HG02588 (cell line): Measurements from ENCODE around the gene SEMA6C.
"Not testable (repeated sequence)": the region's sequence is repeated elsewhere in the genome, so short reads cannot be mapped to it uniquely, and the experiment has no call there.

Experiments
- ATAC-seq: cut with Tn5 transposase; IDR thresholded peaks from one replicate; pipeline ENCODE4 v1.9.1; 2021; ENCODE audit warnings: mild to moderate bottlenecking, moderate library complexity; ENCODE audit not compliant: unreplicated experiment

Gene SEMA6C, protein sequence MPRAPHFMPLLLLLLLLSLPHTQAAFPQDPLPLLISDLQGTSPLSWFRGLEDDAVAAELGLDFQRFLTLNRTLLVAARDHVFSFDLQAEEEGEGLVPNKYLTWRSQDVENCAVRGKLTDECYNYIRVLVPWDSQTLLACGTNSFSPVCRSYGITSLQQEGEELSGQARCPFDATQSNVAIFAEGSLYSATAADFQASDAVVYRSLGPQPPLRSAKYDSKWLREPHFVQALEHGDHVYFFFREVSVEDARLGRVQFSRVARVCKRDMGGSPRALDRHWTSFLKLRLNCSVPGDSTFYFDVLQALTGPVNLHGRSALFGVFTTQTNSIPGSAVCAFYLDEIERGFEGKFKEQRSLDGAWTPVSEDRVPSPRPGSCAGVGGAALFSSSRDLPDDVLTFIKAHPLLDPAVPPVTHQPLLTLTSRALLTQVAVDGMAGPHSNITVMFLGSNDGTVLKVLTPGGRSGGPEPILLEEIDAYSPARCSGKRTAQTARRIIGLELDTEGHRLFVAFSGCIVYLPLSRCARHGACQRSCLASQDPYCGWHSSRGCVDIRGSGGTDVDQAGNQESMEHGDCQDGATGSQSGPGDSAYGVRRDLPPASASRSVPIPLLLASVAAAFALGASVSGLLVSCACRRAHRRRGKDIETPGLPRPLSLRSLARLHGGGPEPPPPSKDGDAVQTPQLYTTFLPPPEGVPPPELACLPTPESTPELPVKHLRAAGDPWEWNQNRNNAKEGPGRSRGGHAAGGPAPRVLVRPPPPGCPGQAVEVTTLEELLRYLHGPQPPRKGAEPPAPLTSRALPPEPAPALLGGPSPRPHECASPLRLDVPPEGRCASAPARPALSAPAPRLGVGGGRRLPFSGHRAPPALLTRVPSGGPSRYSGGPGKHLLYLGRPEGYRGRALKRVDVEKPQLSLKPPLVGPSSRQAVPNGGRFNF

DNA sequence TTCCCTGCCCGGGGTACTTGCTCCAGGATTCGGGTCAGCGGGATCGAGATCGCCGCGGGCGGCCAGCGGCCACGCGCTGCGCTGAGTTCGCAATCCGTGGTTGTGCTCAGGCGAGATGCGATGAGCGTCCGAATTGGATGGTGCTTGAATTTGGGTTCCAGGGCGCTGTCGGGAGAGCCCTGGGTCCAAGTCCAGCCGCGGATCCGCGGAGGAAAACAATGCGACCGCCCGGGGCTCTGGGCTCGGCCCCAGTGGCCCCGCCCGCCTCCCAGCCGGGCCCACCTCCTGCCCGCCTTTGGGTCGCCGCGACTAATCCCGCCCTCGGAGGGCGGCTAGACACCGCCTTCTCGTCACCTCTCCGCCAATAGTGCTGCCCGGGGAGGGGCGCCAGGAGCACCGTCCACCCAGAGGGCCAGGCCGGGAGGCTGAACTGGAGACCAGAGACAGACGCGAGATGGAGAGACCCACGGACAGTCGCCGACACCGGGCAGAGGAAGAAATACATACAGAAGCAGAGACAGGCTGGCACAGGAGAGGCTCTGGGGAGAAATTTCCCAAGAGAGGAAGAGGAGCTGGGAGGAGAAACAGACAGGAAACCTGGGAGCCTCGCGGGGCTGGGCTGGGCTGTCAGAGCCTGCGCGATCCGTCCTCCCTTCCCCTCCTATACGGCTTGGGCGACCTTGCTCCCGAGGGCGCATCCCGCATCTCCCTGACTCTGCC lies at the start of gene SEMA6C:
TSS of gene SEMA6C (minus strand) at position 220 of the 720 bp plus-strand sequence. CDS start 4,010 bp downstream, outside the sequence.
- ATAC-seq = peak; percentile 99

DNA sequence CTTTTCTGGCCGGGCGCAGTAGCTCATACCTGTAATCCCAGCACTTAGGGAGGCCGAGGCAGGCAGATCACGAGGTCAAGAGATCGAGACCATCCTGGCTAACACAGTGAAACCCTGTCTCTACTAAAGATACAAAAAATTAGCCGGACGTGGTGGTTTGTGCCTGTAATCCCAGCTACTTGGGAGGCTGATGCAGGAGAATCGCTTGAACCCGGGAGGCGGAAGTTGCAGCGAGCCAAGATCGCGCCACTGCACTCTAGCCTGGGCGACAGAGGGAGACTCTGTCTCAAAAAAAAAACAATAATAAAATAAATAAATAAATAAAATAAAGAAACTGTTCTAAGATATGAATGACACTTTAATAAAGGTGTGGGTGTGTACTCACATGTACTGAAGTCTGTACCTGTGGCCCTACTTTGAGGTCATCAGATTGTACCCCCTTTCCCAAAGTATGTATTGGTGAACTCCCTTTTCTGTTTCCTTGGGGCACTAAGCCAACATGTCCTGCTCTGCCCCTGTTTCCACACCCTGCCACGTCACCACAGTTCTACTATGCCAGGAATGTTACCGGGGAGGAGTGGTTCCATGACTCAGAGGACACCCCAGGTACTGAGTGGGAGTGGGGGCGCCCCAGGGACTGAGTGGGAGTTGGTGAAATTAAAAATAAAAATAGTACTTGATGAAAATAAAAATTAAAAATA lies 48.6 kb upstream of the SEMA6C start:
- not testable (repeated sequence) for ATAC-seq

DNA sequence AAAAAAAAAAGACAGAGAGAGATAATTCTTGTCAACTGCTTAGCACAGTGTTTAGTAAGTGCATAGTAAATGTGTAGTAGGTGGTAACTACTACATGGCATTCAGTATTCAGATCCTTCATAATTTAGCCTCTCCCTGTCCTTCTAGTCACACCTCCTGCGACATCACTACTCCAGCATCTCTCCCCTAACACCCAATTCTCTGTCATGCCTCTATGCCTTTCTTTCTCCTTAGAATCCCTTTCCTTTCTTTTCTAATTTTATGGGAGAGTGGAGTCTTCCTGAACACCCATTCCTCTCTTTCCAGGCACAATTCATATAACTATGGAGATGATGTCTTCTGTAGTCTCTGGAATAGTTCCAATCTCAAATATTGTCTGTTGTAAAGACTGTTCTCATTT lies 47.4 kb upstream of the SEMA6C start:
- no peak for ATAC-seq

DNA sequence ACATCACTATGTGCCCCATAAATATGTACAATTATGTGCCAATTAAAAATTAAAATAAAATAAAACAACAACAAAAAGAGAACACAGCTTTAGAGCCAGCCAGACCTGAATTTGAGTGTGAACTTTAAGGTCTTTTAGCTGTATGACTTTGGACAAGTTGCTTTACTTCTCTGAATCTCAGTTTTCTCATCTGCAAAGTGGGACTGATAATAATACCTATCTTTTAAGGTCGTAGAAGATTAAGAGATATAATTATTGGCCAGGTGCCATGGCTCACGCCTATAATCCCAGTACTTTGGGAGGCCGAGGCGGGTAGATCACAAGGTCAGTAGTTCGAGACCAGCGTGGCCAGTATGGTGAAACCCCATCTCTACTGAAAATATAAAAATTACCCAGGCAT lies 46.9 kb upstream of the SEMA6C start:
- ATAC-seq = no peak

DNA sequence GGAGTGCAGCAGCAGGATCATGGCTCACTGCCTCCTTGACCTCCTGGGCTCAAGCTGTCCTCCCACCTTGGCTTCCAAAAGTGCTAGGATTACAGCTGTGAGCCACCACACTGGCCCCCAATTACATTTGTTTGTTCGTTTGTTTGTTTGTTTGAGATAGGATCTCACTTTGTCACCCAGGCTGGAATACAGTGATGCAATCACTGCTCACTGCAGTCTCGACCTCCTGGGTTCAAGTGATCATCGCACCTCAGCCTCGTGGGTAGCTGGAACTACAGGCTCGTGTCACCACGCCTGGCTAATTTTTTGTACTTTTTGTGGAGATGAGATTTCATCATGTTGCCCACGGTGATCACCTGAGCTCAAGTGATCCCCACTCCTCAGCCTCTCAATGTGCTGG lies 45.6 kb upstream of the SEMA6C start:
- ATAC-seq = no peak

DNA sequence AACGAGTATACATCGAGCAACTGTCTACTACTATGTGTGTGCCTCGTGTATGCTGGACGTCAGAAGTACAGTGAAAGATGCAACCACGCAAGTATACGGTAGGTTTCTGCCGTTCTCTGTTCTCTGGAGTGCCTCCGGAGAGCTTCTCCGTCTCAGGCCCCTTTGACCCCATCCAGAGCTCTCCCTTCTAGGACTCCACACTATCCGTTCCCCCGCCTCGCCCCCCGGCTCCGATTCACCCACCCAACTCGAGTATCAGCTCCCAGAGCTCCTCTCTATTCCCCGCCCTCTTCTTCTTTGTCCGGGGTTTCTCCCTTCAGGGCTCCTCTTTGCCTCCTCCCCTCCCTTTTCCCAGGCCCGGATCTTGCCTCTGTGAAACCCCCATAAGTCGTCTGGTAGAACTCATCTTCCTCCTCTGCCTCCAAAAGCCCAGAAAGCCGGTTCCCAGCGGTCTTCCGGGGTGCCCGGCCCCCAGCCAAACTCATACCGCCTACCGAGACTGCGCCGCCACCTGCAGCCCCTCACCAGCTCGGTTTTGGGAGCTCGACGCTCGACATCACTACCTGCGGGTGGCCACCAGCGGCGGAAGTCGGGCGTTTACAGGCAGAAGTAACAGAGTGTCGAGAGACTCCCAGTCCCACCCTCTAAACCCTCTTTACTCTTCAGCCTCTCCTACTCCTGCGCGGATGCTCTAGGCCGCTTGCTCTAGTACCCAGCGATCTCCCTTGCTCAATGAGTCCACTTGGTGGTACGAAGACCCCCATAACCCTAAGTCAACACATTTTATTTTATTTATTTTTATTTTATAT lies 43.4 kb upstream of the SEMA6C start, which contains the start of gene VPS72:
TSS of gene VPS72 (minus strand) at position 561 of the 809 bp plus-strand sequence. CDS start at position 485, 76 bp downstream.
- ATAC-seq = peak; percentile 87

DNA sequence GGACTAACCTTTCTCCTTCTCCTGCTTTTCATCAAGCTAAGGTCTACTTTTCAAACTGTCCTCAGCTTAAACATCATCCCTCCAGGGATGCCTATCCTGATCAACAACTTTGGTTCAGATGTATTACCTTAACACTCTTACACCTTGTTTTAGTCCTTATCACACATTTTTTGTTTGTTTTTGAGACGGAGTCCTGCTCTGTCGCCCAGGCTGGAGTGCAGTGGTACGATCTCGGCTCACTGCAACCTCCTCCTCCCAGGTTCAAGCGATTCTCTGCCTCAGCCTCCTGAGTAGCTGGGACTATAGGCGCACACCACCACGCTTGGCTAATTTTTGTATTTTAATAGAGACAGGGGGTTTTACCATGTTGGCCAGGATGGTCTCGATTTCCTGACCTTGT lies 42.2 kb upstream of the SEMA6C start:
- ATAC-seq = not testable (repeated sequence)

DNA sequence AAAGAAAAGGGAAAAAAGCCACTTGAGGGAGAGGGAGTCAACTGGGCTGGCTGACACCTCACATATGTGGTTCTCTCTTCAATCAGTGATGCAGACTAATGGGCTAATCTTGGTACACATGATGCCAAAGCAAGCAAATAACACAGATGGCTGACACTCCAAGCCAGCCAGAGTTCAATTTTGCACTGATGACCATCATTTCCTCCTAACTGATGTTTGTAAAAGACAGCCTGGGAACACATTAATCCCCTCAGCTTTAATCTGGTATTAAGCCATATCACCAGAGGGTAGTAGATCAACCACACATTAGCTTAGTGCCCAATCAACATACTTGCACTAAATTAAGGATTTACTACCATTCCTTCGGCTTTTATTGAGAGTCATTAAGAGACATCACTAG lies 40.8 kb upstream of the SEMA6C start:
- no peak for ATAC-seq

DNA sequence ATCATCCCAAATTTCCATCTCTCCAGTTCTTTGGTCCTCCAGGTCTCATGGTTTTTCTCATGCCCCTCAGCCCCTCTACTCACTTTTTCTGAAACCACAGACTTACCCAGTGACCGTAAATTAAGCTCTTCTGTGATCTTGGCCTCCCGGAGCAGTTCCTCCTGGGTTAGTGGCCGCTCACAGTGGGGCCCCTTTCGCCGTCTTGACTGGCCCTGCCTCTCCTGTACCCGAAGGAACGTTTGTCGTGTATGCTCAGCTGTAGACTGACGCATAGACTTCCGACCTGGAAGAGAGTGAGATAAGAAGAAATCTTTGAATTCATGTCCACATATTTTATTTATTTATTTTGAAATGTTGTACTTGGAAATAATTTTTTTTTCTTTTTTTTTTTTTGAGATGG lies 37.8 kb upstream of the SEMA6C start:
- ATAC-seq = no peak

DNA sequence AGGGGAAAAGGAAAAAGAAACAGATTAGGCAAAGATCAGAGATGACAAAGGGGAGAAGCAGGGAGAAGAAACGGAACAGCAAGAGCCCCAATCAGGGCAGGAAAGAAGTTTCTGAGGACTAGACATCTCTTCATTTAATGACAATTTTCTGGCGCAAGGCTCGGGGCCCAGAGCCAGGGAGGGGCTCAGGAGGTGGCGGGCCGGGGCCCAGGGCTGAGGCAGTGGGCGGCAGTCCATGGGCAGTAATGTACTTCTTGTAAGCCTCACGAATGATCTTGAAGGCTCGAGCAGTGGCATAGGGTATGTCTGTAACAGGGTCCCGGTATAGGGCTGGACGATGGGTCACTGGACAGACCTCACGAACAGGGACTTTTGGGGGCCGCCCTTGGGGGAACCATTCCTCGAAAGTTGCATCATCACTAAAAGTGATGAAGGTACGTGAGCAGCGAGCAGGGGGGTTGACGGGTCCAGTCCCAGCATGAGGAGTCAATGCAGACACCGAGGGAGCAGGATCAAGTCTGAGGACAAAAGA lies 30.1 kb upstream of the SEMA6C start:
- ATAC-seq = no peak

DNA sequence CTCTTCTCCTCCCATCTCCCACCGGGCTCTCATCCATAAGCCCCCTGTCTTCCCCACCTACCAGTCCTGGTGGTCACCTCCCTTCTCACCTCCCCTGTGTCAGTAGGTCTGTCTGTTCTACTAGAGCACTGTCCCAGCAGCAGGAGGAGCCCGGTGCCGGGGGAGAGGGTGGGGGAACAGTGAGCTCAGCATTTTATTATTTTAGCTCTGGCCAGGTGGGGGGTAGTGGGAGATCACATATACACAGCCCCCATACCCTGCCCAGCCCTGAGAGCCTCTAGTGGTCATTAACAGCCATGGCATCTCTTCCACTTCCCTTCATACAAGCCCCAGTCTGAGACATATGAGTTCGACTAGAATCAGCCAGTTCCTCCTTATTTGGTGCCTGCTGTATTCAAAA lies 29.4 kb upstream of the SEMA6C start, which contains the start of gene TMOD4:
TSS of gene TMOD4 (minus strand) at position 119 of the 400 bp plus-strand sequence. CDS start 1,106 bp downstream, outside the sequence.
- ATAC-seq = no peak

DNA sequence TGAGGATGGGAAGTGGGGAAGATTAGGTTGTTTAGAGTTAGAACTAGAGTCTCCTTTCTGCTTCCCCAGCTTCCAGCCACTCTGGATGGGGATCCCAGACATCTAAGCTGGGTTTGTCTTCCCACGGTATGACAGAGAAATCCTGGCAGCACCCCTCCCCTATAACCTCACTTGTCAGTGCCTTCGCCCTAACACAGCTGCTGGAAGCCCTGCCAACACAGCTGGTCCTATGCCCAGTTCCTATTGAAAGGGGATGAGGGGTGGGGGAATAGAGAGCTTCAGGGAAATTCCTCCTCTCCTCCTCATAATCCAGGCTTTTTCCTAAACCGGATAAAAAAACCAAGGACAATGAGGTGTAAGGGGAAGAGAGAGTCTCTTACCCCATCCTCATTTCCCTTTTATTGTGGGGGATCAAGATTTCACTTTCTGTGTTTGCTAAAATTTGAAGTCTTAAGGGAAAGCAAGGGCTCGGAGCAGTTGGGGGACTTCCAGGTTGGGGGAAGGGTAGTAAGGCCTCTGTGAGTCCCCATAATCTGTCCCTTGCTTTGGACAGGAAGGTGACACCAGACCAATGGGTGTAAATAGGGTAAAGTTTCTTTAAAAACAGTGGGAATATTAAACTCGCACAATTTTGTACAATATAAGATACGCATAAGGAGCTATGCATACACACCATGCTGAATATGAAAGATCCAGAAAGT lies 28.8 kb upstream of the SEMA6C start:
- no peak for ATAC-seq

DNA sequence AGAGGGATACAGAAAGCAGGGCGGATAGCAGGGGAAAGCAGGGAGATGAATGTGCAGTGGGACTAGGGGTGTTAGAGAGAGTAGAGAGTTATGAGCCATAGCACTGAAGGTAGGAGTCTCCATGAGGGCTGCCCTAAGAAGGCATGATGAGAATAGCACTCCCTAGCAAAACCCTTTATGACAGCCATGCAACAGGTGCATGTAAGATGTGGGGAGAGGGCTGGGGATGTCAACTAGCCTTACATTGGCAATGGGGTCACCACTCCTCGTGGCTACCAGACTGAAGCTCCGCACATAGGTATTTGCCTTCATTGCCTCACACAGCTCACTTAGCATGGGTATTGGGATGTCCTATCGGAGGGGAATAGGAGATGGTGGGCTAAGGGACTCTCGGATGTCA lies 24.8 kb upstream of the SEMA6C start:
- no peak for ATAC-seq

DNA sequence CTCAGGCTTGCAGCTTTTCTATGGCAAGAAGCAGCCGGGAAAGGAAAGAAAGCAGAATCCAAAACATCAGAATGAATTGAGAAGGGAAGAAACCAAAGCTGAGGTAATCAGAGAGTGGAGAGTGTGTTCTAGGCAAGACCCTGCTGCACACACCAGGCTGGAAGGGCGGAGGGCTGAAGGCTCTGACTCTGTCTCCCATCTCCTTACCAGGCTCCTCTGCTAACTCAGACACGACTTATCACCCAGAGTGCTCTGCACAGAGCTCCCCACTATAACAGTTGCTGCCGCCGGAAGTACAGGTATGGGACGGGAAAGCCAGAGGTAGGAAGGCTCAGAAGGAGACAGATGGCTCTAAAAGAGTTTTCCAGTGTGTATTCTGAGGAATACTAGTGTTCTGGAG lies 20.7 kb upstream of the SEMA6C start:
- no peak for ATAC-seq

DNA sequence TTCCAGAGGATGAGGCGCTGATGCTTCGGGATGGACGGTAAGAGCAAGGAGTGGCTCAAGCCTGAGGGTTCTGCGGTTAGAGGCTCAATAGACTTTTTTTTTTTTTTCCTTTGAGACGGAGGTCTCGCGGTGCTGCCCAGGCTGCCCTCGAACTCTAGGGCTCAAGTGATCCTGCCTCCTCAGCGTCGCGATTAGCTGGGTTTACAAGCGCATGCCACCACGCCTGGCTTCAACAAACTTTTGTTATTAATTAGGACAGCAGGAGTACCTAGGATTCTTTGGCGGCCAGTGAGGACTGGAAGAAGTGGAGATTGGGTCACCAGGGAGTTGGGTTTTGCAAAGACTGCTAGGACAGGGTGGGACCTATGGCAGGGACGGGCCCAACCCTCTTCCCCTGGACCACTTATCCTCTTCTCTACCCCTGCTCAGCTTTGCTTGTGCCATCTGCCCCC lies 20.1 kb upstream of the SEMA6C start:
- ATAC-seq = no peak

DNA sequence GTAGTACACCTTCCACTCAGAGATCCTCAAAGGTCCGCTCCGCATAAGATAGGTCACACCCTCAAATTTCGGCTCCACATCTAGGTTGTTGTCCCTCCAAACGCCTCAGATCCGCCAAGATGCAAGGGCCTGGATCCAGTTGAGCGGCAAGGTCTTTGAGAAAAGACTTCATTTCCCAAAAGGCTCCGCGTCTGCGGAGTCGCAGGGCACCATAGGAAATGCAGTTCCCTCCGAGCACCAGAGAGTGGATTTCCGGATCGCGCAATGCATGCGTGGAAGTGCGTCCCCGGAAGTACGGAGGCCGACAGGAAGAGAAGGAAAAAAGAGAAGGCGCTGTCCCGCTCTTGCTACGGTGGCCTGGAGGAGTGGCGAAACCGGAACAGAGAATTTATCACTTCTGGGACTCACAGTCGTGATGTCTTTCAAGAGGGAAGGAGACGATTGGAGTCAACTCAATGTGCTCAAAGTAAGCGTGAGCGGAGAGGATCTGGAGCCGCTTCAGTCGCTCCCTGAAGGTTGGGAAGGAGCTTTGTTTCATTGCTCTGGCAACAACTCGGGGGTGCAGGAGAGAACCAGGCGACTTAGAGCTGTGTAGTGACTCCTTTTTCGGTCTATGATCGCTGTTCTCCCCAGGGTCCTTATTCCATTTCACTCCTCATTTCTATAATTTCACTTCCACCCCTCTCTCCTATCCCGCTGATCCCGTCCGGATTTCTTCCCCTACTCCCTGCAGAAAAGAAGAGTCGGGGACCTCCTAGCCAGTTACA lies 19.5 kb upstream of the SEMA6C start, which contains the start of the genes LYSMD1 and SCNM1:
TSS of gene LYSMD1 (minus strand) at position 165 of the 767 bp plus-strand sequence. CDS start 644 bp downstream, outside the sequence.
TSS of gene SCNM1 (plus strand) at position 407 of the 767 bp plus-strand sequence. CDS start at position 416, 9 bp downstream.
- peak; percentile 85 for ATAC-seq

DNA sequence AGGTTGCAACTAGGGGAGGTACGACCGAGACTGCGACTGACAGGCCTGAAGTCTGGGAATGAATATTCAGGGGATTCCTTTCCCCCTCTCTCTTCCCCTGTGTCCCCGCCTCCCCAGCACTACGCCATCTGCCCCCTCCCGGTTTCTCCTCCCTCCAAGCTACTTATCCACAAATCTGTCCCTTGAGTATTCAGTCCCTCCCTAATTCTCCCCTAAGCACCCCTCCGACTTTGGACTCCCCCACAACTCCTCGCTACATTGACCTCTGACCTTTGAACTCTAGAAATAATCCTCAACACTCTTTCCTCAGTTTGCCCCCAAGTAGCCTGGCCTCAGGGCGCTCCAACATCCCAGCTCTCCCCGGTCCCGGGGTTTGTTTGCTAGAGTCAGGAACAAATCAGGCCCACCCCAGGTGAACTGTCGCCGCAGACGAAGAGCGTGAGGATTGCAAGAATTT lies 18.9 kb upstream of the SEMA6C start:
- ATAC-seq = no peak
